Peyer's patch (tissue), 4 donors: ENCODE results near the gene OST4.

ENCODE experiments used
- CTCF ChIP-seq, 6 experiments: fragments of 450-650 bp in 4 of 6; fragments of 200-600 bp in 2 of 6; sonication (generic) in 1 of 6; IDR thresholded peaks; one replicate each; pipeline ENCODE4 v1.5.1; 2017 to 2019; ENCODE audit warnings: antibody characterized with exemption in 6 of 6, mild to moderate bottlenecking in 3 of 6, moderate library complexity in 1 of 6
- POLR2A ChIP-seq, 2 donors: fragments of 450-650 bp; IDR thresholded peaks; one replicate each; pipeline ENCODE4 v1.5.1; 2017; ENCODE audit warnings: antibody characterized with exemption in 2 of 2, mild to moderate bottlenecking in 2 of 2, moderate library complexity in 2 of 2

DNA sequence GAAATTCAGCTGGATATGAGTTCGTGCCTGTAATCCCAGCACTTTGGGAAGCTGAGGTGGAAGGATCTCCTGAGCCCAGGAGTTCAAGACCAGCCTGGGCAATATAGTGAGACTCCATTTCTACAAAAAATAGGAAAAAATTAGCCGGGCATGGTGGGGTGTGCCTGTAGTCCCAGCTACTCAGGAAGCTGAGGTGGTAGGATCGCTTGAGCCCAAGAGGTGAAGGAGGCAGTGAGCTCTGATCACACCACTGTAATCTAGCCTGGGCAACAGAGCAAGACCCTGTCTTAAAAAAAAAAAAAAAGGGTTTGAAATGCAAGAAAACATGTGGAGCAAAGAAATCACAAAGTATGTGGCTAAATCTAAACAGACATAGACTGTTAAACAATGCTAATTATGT, 37.6 kb upstream of the OST4 start:
- no peak for TF ChIP-seq CTCF (IDR thresholded peaks at IDR 0.05)
- no peak for TF ChIP-seq POLR2A (IDR thresholded peaks at IDR 0.05)
